H1 (cell line): ENCODE results near the gene RPL38. TPM values are rescaled to one million over a fixed set of nuclear protein-coding genes. Genes with fewer than 3 reads are reported as not detected.

Experiments used
- CTCF ChIA-PET: fragments of 300-600 bp; sonication (Branson Sonifier 250); formaldehyde crosslinking; loops from one replicate; lab custom pipeline; 2021; ENCODE audit not compliant: partially characterized antibody; lab: Charles Lee
- POLR2A ChIA-PET: fragments of 300-600 bp; sonication (Branson Sonifier 250); formaldehyde crosslinking; loops from one replicate; lab custom pipeline; 2021; ENCODE audit warnings: inconsistent platforms; ENCODE audit not compliant: partially characterized antibody; lab: Charles Lee
- DNase-seq, 2 experiments: peaks; one replicate each; pipeline versions ENCODE4 v3.0.0 to v3.0.0-alpha.2; 2010 to 2022; ENCODE audit warnings: low spot score in 2 of 2, low read depth in 1 of 2, mixed read lengths in 1 of 2
- FAIRE-seq: peaks from 2 replicates; lab custom pipeline; 2011; peaks lifted over from hg19 to GRCh38; lab: Jason Lieb, UNC
- H2AFZ ChIP-seq: 2 replicates; pipeline ENCODE4 v1.8.1; 2012; ENCODE audit warnings: low read length, inconsistent platforms
- H2AK5ac ChIP-seq: 2 replicates; pipeline ENCODE4 v1.6.1; 2013; ENCODE audit warnings: low read depth, low read length
- H2BK120ac ChIP-seq: replicated peaks from 2 replicates; pipeline ENCODE3; 2013; ENCODE audit warnings: low read depth, low read length, inconsistent platforms
- H2BK12ac ChIP-seq: 2 replicates; pipeline ENCODE4 v1.6.1; 2013; ENCODE audit warnings: low read depth, low read length
- H2BK15ac ChIP-seq: 2 replicates; pipeline ENCODE4 v1.6.1; 2013; ENCODE audit warnings: low read length
- H2BK20ac ChIP-seq: 2 replicates; pipeline ENCODE4 v1.6.1; 2013; ENCODE audit warnings: low read length
- H2BK5ac ChIP-seq: 2 replicates; pipeline ENCODE4 v1.6.1; 2013; ENCODE audit warnings: low read depth, low read length
- H3K14ac ChIP-seq: 2 replicates; pipeline ENCODE4 v1.6.1; 2013; ENCODE audit warnings: inconsistent platforms; ENCODE audit not compliant: insufficient read length
- H3K18ac ChIP-seq: 2 replicates; pipeline ENCODE4 v1.6.1; 2013; ENCODE audit warnings: low read length; ENCODE audit errors: extremely low read depth
- H3K23ac ChIP-seq: 2 replicates; pipeline ENCODE4 v1.6.1; 2013; ENCODE audit warnings: inconsistent platforms; ENCODE audit not compliant: insufficient read length
- H3K23me2 ChIP-seq: 2 replicates; pipeline ENCODE4 v1.6.1; 2013; ENCODE audit warnings: low read depth, low read length
- H3K27ac ChIP-seq: 2 replicates; pipeline ENCODE4 v1.6.1; 2011; ENCODE audit warnings: low read depth, low read length, inconsistent platforms
- H3K27me3 ChIP-seq, 4 experiments: replicated peaks in 1 of 4; 1 replicate in 1 of 4; 2 replicates in 3 of 4; pipeline versions ENCODE4 v1.6.1 to v1.8.1; 2011 to 2013; ENCODE audit warnings: low read length in 3 of 4, mild to moderate bottlenecking in 3 of 4, inconsistent platforms in 2 of 4, mixed read lengths in 2 of 4, moderate library complexity in 1 of 4; ENCODE audit not compliant: control insufficient read depth in 3 of 4, insufficient read depth in 3 of 4; ENCODE audit errors: extremely low read depth in 1 of 4
- H3K36me3 ChIP-seq, 4 experiments: 2 replicates each; pipeline versions ENCODE4 v1.6.1 to v1.8.1; 2011 to 2013; ENCODE audit warnings: mild to moderate bottlenecking in 4 of 4, low read length in 3 of 4, moderate library complexity in 2 of 4, control low read depth in 1 of 4, inconsistent platforms in 1 of 4; ENCODE audit not compliant: insufficient read depth in 4 of 4, control insufficient read depth in 2 of 4
- H3K4ac ChIP-seq: replicated peaks from 2 replicates; pipeline ENCODE3; 2013; ENCODE audit warnings: low read length, low read depth, mixed read lengths, inconsistent platforms; ENCODE audit not compliant: insufficient read length
- H3K4me1 ChIP-seq, 4 experiments: replicated peaks in 1 of 4; 1 replicate in 1 of 4; 2 replicates in 3 of 4; pipeline versions ENCODE4 v1.6.1 to v1.8.1; 2011 to 2013; ENCODE audit warnings: low read length in 3 of 4, inconsistent platforms in 2 of 4, mixed read lengths in 1 of 4; ENCODE audit not compliant: insufficient read depth in 4 of 4, control insufficient read depth in 3 of 4
- H3K4me2 ChIP-seq, 2 experiments: 2 replicates each; pipeline versions ENCODE4 v1.6.1 to v1.8.1; 2011 to 2013; ENCODE audit warnings: low read depth in 2 of 2, low read length in 2 of 2, control low read depth in 1 of 2, inconsistent platforms in 1 of 2, mild to moderate bottlenecking in 1 of 2; ENCODE audit not compliant: insufficient read depth in 1 of 2
- H3K4me3 ChIP-seq, 4 experiments: fragments of 200-600, 300-600 bp in 1 of 4; sonication (generic), shearing (Covaris generic), sonication (Bioruptor Twin) in 1 of 4; 2 replicates each; pipeline versions ENCODE4 v1.5.1 to v1.8.1; 2011 to 2016; ENCODE audit warnings: low read length in 4 of 4, low read depth in 3 of 4, control low read depth in 2 of 4, inconsistent platforms in 2 of 4, mild to moderate bottlenecking in 2 of 4, mixed read lengths in 1 of 4, moderate library complexity in 1 of 4; ENCODE audit not compliant: insufficient read depth in 2 of 4; ENCODE audit errors: extremely low read depth in 1 of 4
- H3K56ac ChIP-seq: replicated peaks from 2 replicates; pipeline ENCODE3; 2013; ENCODE audit warnings: low read depth, mild to moderate bottlenecking, mixed read lengths, low read length, inconsistent platforms; ENCODE audit not compliant: insufficient read length
- H3K79me1 ChIP-seq: 2 replicates; pipeline ENCODE4 v1.6.1; 2013; ENCODE audit warnings: low read depth, low read length, control low read depth
- H3K79me2 ChIP-seq, 2 experiments: 2 replicates each; pipeline versions ENCODE4 v1.6.1 to v1.8.1; 2012 to 2013; ENCODE audit warnings: low read length in 2 of 2, mild to moderate bottlenecking in 2 of 2, inconsistent platforms in 1 of 2; ENCODE audit not compliant: insufficient read depth in 2 of 2, control insufficient read depth in 1 of 2
- H3K9ac ChIP-seq, 4 experiments: replicated peaks in 1 of 4; 1 replicate in 1 of 4; 2 replicates in 3 of 4; pipeline versions ENCODE4 v1.6.1 to v1.8.1; 2011 to 2013; ENCODE audit warnings: low read depth in 3 of 4, low read length in 3 of 4, control low read depth in 2 of 4, mild to moderate bottlenecking in 2 of 4, moderate library complexity in 2 of 4, inconsistent platforms in 1 of 4; ENCODE audit errors: extremely low read depth in 1 of 4
- H3K9me3 ChIP-seq, 2 experiments: 2 replicates each; pipeline versions ENCODE4 v1.6.1 to v1.8.1; 2012 to 2013; ENCODE audit warnings: mild to moderate bottlenecking in 2 of 2, moderate library complexity in 2 of 2, control low read depth in 1 of 2, inconsistent platforms in 1 of 2, low read depth in 1 of 2, low read length in 1 of 2, mixed read lengths in 1 of 2; ENCODE audit not compliant: insufficient read depth in 2 of 2
- H4K20me1 ChIP-seq, 2 experiments: replicated peaks in 1 of 2; 2 replicates each; pipeline versions ENCODE3 to v1.8.1; 2011 to 2013; ENCODE audit warnings: inconsistent platforms in 2 of 2, low read length in 2 of 2, mild to moderate bottlenecking in 1 of 2; ENCODE audit not compliant: insufficient read depth in 2 of 2, control insufficient read depth in 1 of 2
- H4K5ac ChIP-seq: 2 replicates; pipeline ENCODE4 v1.6.1; 2013; ENCODE audit warnings: low read length, low read depth, mixed read lengths, inconsistent platforms; ENCODE audit not compliant: insufficient read length
- H4K8ac ChIP-seq: 2 replicates; pipeline ENCODE4 v1.8.0; 2013; ENCODE audit warnings: mild to moderate bottlenecking, moderate library complexity, low read length, inconsistent platforms; ENCODE audit not compliant: insufficient read depth; ENCODE audit errors: extremely low read depth
- H4K91ac ChIP-seq: replicated peaks from 2 replicates; pipeline ENCODE3; 2013; ENCODE audit warnings: low read length, mixed read lengths, inconsistent platforms; ENCODE audit not compliant: insufficient read length
- CEBPB ChIP-seq: IDR thresholded peaks from 2 replicates; pipeline ENCODE4 v1.6.1; 2012; ENCODE audit warnings: low read depth, low read length
- HDAC6 ChIP-seq: IDR thresholded peaks from one replicate; pipeline ENCODE4 v1.7.1; 2012; ENCODE audit warnings: low read depth, mild to moderate bottlenecking, inconsistent platforms, low read length, moderate library complexity
- KDM1A ChIP-seq: fragments of 200-600, 300-600 bp; sonication (generic); IDR thresholded peaks from 2 replicates; pipeline ENCODE4 v1.7.1; 2016; ENCODE audit warnings: mild to moderate bottlenecking, low read length, borderline replicate concordance
- MAFK ChIP-seq: IDR thresholded peaks from 2 replicates; pipeline ENCODE4 v1.6.1; 2012; ENCODE audit warnings: low read depth, mild to moderate bottlenecking, improper control_type of control experiment, low read length
- POLR2A ChIP-seq, 2 experiments: IDR thresholded peaks; 1 replicate in 1 of 2; 2 replicates in 1 of 2; pipeline ENCODE4 v1.6.1; 2011; ENCODE audit warnings: low read depth in 2 of 2, low read length in 2 of 2, mild to moderate bottlenecking in 2 of 2; ENCODE audit errors: control extremely low read depth in 1 of 2
- SUZ12 ChIP-seq: fragments of 200-600 bp; sonication (generic); IDR thresholded peaks from 2 replicates; pipeline ENCODE4 v1.6.1; 2012; ENCODE audit warnings: mild to moderate bottlenecking, inconsistent platforms, low read length, moderate library complexity, mixed read lengths
- ZNF274 ChIP-seq: IDR thresholded peaks from 2 replicates; pipeline ENCODE4 v1.7.0; 2012; ENCODE audit warnings: low read length, borderline replicate concordance; ENCODE audit errors: extremely low read depth
- WGBS, 2 experiments: shearing (Covaris generic) in 1 of 2; methylation state at CpG; one replicate each; pipeline versions ENCODE4 v1.1.6 to v1.1.7; 2013 to 2015; ENCODE audit warnings: low lambda C conversion rate in 2 of 2, mixed read lengths in 2 of 2, inconsistent platforms in 1 of 2, low coverage in 1 of 2, missing lambda C conversion rate in 1 of 2; ENCODE audit not compliant: insufficient replicate concordance in 2 of 2, insufficient coverage in 1 of 2, insufficient read length in 1 of 2; ENCODE audit errors: extremely low coverage in 1 of 2, missing lambda C conversion rate in 1 of 2; 5-methylcytosine and 5-hydroxymethylcytosine counted together
- polyA plus RNA-seq, 7 experiments: library from polyadenylated mRNA; depleted of rRNA in 3 of 7; stranded (reverse) in 5 of 7; unstranded in 2 of 7; fragments of >200 nt in 5 of 7; fragments of 200-250 nt in 2 of 7; gene quantifications; 1 replicate in 5 of 7; 2 replicates in 1 of 7; 4 replicates in 1 of 7; pipeline versions ENCODE4 v1.2.1 to v1.2.3, GENCODE V29; 2011 to 2013; ENCODE audit warnings: missing spikeins in 2 of 7, mixed read lengths in 2 of 7
- total RNA-seq: library from RNA; stranded (reverse); fragmentation: NEBNext Ultra II Directional; extraction: Animal tissue kit (Norgen Biotek cat#: 25700); gene quantifications from 2 replicates; pipeline ENCODE4 v1.2.1, GENCODE V29; 2021

Gene RPL38
- total and polyA plus RNA-seq, 2 of the 8 experiments (the other 6 are each of a cell fraction or from before 2014, with no cell fraction given) = 412 to 1,195 TPM

DNA sequence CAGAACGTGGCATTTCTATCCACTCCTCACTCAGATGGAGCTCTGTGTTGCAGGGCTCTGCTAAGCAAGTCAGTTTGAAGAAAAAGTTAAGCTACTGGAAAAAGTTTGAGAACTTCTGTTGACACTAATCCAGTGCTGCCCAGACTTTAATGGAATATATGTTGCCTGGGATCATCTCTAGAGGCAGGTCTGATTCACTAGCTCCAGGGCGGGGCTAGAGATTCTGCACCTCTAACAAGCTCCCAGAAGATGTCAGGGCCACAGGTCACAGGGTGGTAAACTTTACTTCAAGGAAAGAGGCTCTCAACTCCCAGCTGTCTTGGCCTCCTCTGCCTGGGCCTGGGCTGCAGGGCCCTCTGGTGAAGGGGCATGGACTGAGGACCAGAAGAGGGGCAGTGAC is 16.7 kb downstream of the RPL38 start:
- Histone ChIP-seq H2BK20ac (no peak overlapping the region), H3K9ac (no peak overlapping the region), H2BK120ac (no peak overlapping the region), H2BK5ac (no peak overlapping the region), H2BK15ac (no peak overlapping the region), H4K5ac (no peak overlapping the region), H3K14ac (no peak overlapping the region), H3K27ac (no peak overlapping the region), H3K4me1 (no peaks in the 10 kb centered on the region), H3K4ac (no peak overlapping the region), H3K4me3 (no peak overlapping the region), H3K23me2 (no peaks in the 10 kb centered on the region), H4K91ac (no peak overlapping the region), H3K9me3 (no peaks in the 10 kb centered on the region), H3K79me1 (no peaks in the 10 kb centered on the region; the same call in 1 of the 2 replicates), H3K36me3 (no peaks in the 10 kb centered on the region), H2BK12ac (no peak overlapping the region), H4K20me1 (peaks cover 0 to 1% of the 10 kb centered on the region in 2 experiments), H4K8ac (no peak overlapping the region), H3K79me2 (no peaks in the 10 kb centered on the region), H3K56ac (no peak overlapping the region), H3K23ac (no peak overlapping the region), H3K27me3 (no peaks in the 10 kb centered on the region), H3K4me2 (no peak overlapping the region), H3K18ac (no peak overlapping the region), H2AK5ac (no peak overlapping the region), H2AFZ (no peak overlapping the region)
- TF ChIP-seq HDAC6 = no peak
- TF ChIP-seq MAFK = no peak
- no peak for TF ChIP-seq CEBPB
- TF ChIP-seq KDM1A = no peak
- TF ChIP-seq ZNF274 = no peak
- TF ChIP-seq SUZ12 = no peak
- TF ChIP-seq POLR2A (IDR thresholded peaks at IDR 0.05; ENCODE audit: control extremely low read depth in 1 of 2, low read depth in 2 of 2, low read length in 2 of 2) = no peak
- no peak for FAIRE-seq
- 91% methylated on average over 2 of the region's 2 CpGs; no CpG with 5 or more reads in 1 of the 2 experiments for WGBS, 2 experiments
- DNase-seq = no peak
- ChIA-PET POLR2A (interaction anchor here (1.0 to 4.0 kb wide), 2 partner anchors 16 to 373 kb away, joined by 3 to 19 read pairs; partner anchors contain the start of gene RPL38), CTCF (interaction anchor here (0.8 to 1.5 kb wide), 5 partner anchors 11 to 64 kb away, joined by 3 to 6 read pairs (median 3); no protein-coding TSS in a partner anchor)
